ENCODE results near the gene LRRC1.

LRRC1 gene

GRCh38 chr6:53925891-53926290 lies 131.1 kb downstream of the LRRC1 start:
- DNase-seq (ENCODE audit: low spot score) = no peak

DNA sequence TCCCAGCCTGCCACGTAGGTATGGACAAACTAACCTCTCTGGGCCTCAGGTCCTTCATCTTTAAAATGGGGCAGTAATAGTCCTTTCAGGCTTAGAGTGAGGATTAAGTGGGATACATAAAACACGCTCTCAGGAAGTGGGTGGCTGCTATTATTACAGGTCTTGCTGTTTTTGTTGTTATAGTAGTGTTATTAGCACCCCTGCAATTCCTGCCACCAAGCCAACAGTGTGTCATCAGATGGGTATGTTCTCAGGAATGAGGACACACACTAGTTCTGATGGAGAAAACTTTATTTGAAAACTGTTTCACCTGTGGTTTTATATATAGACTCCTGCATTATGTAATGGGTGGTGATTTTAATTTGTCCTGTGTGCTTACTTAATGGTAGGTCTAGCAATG lies 131.7 kb downstream of the LRRC1 start:
- no peak for DNase-seq (ENCODE audit: low spot score)

GRCh38 chr6:53928641-53929040 lies 133.8 kb downstream of the LRRC1 start:
- DNase-seq (ENCODE audit: low spot score) = no peak

GRCh38 chr6:53929041-53929820 lies 134.4 kb downstream of the LRRC1 start:
- no peak for DNase-seq (ENCODE audit: low spot score)

- no peak for DNase-seq (ENCODE audit: low spot score)
Observed at GRCh38 chr6:53929821-53930120, 135.0 kb downstream of the LRRC1 start.

- no peak for DNase-seq (ENCODE audit: low spot score)
Observed at GRCh38 chr6:53930330-53930729, 135.5 kb downstream of the LRRC1 start.

DNA sequence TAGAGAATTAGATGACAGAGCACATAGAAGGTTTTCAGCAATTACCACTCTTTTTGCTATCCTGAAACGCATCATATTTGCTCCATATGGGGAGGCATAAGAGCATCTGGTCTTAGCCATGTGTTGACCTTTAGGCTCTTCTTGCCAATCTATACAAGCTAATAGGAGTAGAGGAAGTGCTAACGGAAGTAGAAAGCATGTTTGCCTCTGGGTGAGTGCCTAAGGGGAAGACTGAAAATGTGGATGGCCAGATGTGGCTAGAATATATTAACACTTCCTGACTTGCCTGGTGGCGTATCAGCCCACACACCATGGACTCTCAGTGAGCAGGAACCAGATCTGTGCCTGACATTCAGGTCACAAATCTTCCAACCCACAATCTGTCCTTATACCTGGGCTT lies 136.3 kb downstream of the LRRC1 start:
- no peak for DNase-seq (ENCODE audit: low spot score)

- no peak for DNase-seq (ENCODE audit: low spot score)
Observed at GRCh38 chr6:53932516-53932915, 137.7 kb downstream of the LRRC1 start.

DNA sequence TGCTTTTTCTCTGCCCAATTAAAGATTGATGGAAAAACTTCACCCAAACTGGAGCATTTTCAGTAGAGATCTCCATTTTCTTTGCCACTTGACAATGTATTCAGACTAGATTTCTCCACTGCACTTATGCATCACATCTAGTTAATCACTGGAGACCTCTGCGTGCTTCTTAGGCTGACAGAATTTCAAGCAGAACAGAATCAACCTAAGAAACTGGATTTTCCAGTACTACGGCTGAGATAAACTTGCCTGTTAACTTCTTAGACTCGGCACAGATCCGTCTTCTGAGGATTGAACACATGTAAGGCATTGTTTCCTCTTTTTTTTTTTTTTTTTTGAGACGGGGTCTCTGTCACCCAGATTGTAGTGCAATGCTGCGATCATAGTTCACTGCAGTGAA lies 139.2 kb downstream of the LRRC1 start:
- no peak for DNase-seq (ENCODE audit: low spot score)

GRCh38 chr6:53937461-53937860 lies 142.7 kb downstream of the LRRC1 start:
- no peak for DNase-seq (ENCODE audit: low spot score)

DNA sequence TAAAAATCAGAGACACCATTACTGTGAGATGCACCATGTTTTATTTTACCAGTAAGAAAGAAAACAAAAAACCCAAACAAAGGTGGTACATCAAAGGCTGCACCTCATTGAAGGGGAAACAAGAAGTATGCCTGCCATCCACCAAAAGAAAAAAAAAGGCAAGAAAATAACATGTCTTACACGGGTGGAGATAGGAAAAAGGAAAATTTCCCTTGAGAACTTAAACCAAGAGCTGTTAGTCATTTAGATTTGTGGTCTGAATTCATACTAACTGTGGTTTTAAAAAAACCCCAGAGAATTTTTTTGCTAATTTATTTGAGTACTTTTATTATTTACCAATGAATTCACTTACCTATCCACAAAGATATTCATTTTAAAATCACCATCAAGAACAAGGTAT lies 144.0 kb downstream of the LRRC1 start:
- DNase-seq (ENCODE audit: low spot score) = no peak

DNA sequence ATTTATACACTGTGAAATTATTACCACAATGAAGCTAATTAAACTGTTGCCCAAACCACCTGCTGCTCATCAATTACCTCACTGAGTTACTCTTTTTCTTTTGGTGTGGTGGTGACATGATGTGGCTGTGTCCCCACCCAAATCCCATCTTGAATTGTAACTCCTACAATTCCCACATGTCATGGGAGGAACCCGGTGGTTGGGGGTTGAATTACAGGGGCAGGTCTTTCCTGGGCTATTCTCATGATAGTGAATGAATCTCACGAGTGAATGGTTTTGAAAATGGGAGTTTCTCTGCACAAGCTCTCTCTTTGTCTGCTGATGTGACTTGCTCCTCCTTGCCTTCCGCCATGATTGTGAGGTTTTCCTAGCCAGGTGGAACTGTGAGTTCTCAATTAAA lies 145.0 kb downstream of the LRRC1 start:
- no peak for DNase-seq (ENCODE audit: low spot score)

DNA sequence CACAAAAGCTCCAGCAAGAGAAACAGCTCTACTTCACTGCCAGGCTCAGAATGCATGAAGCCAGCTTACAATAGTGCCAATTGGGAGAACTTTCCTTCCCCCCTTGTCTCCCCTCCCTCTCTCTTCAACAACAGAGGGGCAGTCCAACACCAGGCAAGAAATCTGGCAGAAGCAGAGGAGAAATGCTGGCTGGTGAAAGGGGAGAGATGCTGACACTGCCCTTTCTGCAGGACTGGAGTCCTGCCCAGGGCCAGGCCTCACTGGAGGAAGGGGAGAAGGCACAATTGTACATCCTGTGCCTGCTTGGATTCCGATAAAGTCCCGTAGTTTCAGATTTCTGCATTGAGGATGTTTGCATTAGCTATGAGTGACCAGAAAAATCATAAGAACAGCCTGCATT lies 148.6 kb downstream of the LRRC1 start:
- no peak for DNase-seq (ENCODE audit: low spot score)

DNA sequence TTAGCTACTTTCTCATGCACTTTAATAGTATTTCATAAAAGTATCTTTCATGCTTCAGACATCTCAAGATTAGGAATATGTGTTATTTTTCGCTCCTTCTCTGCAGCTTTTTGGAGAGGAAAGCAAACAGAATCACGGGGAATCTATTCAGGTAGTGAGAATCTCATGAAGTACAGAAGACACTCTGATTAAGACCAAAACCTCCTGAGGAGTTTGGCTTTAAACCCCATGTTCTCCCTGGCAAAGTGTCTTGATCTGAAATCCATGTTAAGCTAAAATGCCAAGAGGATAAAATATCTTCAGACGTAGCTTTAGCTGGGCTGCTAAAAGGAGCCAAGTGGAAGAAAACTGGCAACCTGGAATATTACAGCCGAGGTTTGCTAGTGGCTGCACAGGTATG lies 149.3 kb downstream of the LRRC1 start:
- DNase-seq (ENCODE audit: low spot score) = no peak

GRCh38 chr6:53944543-53944942 lies 149.7 kb downstream of the LRRC1 start:
- DNase-seq (ENCODE audit: low spot score) = no peak

DNA sequence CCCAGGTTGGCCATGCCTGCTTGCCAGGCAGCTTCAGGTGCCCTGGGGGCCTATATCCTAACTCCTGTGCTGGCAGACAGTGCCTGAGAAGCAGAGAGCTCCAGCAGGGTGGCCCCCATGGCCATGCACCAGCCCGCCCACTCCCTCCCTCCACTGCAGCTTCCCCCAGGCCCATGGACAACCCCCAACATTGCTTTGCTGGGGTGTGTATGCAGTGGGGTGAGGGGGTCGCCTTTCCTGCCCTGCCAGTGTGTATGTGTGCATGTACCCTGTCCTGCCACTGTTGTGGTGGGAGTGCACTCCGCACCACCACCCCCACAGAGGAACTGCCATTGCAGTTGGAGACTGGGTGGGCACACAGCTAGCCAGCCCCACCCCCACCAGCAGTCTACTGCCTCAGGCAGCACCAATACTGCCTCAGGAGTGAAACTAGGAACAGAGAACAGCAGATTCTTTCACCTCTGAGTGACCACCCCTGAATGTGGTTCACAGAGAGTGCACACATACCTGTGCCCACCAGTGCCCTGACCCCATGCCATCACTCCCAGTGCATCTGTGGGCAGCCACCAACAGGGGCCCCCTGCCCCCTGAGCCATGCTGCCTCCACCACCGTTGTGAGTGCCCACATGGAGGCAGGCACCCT lies 151.1 kb downstream of the LRRC1 start:
- DNase-seq (ENCODE audit: low spot score) = no peak

DNA sequence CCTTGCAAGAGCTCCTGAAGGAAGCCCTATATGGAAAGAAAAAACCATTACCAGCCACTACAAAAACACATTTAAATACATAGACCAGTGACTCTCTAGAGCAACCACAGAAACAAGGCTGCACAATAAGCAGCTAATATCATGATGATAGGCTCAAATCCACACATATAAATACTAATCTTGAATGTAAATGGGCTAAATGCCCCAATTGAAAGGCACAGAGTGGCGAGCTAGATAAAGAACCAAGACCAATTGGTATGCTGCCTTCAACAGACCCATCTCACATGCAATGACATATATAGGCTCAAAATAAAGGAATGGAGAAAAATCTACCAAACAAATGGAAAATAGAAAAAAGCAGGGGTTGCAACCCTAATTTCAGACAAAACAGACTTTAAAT lies 153.0 kb downstream of the LRRC1 start:
- DNase-seq (ENCODE audit: low spot score) = no peak

GRCh38 chr6:53951383-53951782 lies 156.6 kb downstream of the LRRC1 start:
- no peak for DNase-seq (ENCODE audit: low spot score)

GRCh38 chr6:53956068-53956711 lies 161.4 kb downstream of the LRRC1 start:
- DNase-seq (ENCODE audit: low spot score) = peak; percentile 36

GRCh38 chr6:53956804-53957203 lies 162.0 kb downstream of the LRRC1 start:
- no peak for DNase-seq (ENCODE audit: low spot score)

- DNase-seq (ENCODE audit: low spot score) = no peak
Observed at GRCh38 chr6:53959717-53960116, 164.9 kb downstream of the LRRC1 start.

GRCh38 chr6:53960311-53960710 lies 165.5 kb downstream of the LRRC1 start:
- DNase-seq (ENCODE audit: low spot score) = no peak

- DNase-seq (ENCODE audit: low spot score) = no peak
Observed at GRCh38 chr6:53961679-53962370, 167.0 kb downstream of the LRRC1 start.
